ENCODE results near the gene TINAGL1.

Gene TINAGL1

DNA sequence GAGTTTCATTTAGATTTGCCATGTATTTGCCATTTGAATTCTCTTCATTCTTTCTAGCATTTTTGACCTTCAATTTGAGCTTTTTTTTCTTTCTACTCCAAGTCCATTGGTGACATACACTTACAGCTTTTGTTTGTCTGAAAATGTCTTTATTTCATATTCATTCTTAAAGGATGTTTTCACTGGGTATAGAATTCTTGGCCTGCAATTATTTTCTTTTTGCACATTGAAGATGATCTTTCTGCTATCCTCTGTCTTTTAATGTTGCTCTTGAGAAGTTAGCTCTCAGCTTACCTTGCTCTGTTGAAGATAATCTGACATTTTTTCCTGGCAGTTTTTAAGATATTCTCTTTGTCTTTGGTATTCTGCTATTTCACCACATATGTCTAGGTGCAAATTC is 16.6 kb upstream of the TINAGL1 start:
- peaks cover 12% of the 10 kb centered on the region for H3K9me3 Mint-ChIP-seq
- H3K4me3 Mint-ChIP-seq: no peak overlapping the region
- H3K27me3 Mint-ChIP-seq: peaks cover 82% of the 10 kb centered on the region
- no peak overlapping the region for H3K27ac Mint-ChIP-seq
- peaks cover 7% of the 10 kb centered on the region for H3K4me1 Mint-ChIP-seq
- ATAC-seq: no peak
- H3K36me3 Mint-ChIP-seq: peaks cover 7% of the 10 kb centered on the region

DNA sequence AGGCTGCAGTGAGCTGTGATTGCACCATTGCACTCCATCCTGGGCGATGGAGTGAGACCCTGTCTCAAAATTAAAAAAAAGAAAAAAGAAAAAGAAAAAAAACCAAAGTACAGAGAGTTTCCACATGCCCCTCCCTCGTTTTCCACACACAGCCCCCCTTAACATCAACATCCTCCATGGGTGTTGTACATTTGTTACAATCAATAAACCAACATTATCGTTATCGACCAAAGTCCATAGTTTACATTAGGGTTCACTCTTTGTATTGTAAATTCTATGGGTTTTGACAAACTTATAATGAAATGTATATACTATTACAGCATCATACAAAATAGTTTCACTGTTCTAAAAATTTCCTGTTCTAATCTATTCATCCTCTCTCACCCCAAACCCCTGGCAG is 15.9 kb upstream of the TINAGL1 start:
- H3K27ac Mint-ChIP-seq: no peak overlapping the region
- peaks cover 12% of the 10 kb centered on the region for H3K9me3 Mint-ChIP-seq
- no peak for ATAC-seq
- H3K36me3 Mint-ChIP-seq: peaks cover 7% of the 10 kb centered on the region
- H3K27me3 Mint-ChIP-seq: peaks cover 89% of the 10 kb centered on the region
- H3K4me3 Mint-ChIP-seq: no peak overlapping the region
- peaks cover 7% of the 10 kb centered on the region for H3K4me1 Mint-ChIP-seq

DNA sequence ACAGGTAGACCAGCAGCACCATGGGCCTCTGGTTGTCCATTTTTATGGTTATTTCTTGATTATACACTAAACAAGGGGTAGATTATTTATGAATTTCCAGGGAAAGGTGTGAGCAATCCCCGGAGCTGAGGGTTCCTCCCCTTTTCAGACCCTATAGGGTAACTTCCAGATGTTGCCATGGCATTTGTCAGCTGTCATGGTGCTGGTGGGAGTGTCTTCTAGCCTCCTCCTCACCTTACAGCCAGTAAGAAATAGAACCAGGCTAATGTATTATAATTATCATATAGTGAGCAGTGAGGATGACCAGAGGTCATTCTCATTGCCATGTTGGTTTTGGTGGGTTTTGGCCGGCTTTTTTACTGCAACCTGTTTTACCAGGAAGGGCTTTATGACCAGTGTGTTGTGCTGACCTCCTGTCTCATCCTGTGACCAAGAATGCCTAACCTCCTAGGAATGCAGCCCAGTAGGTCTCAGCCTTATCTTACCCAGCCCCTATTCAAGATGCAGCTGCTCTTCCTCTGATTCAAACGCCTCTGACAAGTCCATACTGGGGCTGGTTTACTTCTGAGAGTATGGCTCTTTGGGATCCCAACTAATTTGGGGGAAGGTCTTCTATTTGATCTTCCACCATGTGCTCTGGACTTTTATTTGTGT is 13.5 kb upstream of the TINAGL1 start:
- Mint-ChIP-seq H3K27ac (no peak overlapping the region), H3K4me3 (no peak overlapping the region), H3K36me3 (peaks cover 7% of the 10 kb centered on the region), H3K4me1 (no peaks in the 10 kb centered on the region), H3K27me3 (peaks cover 91% of the 10 kb centered on the region), H3K9me3 (peaks cover 12% of the 10 kb centered on the region)
- no peak for ATAC-seq

DNA sequence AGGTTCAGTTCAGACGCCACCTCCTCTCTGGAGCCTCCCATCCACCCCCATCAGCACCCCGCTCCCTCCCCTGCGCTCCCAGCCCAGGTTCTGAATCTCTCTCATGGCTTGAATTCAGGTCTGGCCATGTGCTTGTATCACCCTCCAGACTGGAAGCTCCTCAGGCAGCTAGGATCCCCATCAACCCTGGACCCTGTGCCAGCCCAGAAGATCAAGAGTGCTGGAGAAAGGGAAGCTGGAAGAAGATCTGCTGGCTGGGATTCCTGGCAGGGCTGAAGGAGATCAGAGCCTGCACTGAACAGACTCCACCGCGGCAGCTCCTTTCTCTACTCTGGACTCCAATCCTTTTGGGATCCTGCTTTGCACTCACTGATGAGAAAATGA is 11.7 kb upstream of the TINAGL1 start:
- Mint-ChIP-seq H3K36me3 (peaks cover 5% of the 10 kb centered on the region), H3K9me3 (peaks cover 9% of the 10 kb centered on the region), H3K27ac (no peak overlapping the region), H3K4me1 (no peaks in the 10 kb centered on the region), H3K4me3 (no peak overlapping the region), H3K27me3 (peaks cover 91% of the 10 kb centered on the region)
- ATAC-seq: no peak

- no peak overlapping the region for H3K27ac Mint-ChIP-seq
- no peaks in the 10 kb centered on the region for H3K36me3 Mint-ChIP-seq
- peaks cover 10% of the 10 kb centered on the region for H3K4me1 Mint-ChIP-seq
- no peak for ATAC-seq
- peaks cover 66% of the 10 kb centered on the region for H3K27me3 Mint-ChIP-seq
- no peak overlapping the region for H3K4me3 Mint-ChIP-seq
- no peaks in the 10 kb centered on the region for H3K9me3 Mint-ChIP-seq
Observed at GRCh38 chr1:31567956-31568570, 8.3 kb upstream of the TINAGL1 start.

GRCh38 chr1:31568895-31569595 is 7.3 kb upstream of the TINAGL1 start:
- Mint-ChIP-seq H3K27me3 (peaks cover 66% of the 10 kb centered on the region), H3K36me3 (no peaks in the 10 kb centered on the region), H3K27ac (no peak overlapping the region), H3K4me1 (peaks cover 10% of the 10 kb centered on the region), H3K4me3 (no peak overlapping the region), H3K9me3 (no peaks in the 10 kb centered on the region)
- ATAC-seq: no peak

DNA sequence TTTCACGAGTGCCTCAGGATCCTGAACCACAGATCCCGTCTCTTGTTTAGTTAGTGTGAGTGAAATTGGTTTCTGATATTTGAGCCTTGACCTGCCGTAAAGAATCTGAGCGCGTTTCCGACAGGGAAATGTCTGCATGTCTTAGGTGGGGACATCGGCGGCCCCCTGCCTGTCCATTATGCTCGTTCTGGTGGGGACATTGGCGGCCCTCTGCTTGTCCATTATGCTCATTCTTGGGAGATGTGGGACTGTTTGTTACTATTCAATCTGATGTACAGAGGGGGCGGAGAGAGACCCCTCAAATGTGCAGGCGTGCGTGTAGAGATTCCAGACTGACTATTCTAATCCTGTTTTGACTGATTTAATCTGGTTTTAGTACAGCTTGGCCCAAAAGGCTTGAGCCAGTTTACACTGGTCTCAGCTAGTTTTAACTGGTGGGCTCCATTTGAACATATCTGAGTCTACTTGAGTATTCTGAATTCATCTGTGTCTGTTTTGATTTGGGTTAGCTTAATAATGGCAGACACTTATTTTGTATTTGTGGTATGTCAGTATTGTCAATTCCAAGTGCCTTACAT is 6.6 kb upstream of the TINAGL1 start:
- Mint-ChIP-seq H3K9me3 (no peaks in the 10 kb centered on the region), H3K4me3 (no peak overlapping the region)
- no peak for ATAC-seq

DNA sequence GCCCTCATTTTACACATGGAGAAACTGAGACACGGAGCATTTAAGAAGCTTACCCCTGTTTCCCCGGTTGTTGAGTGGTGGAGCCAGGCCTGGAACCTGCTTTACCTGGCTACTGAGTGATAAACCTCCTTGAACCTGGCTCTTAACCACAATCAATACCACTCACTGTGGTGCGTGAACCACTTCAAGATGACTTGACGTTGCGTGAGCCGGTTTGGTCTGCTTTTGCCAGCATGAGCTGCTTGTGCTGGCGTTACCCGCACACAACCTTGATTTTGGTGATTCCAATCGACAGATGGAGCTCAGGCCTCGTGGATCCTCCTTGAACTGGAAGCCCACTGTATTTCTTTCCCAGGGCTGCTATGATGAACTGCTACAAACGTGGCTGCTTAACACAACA is 6.1 kb upstream of the TINAGL1 start:
- no peaks in the 10 kb centered on the region for H3K9me3 Mint-ChIP-seq
- no peaks in the 10 kb centered on the region for H3K36me3 Mint-ChIP-seq
- peaks cover 61% of the 10 kb centered on the region for H3K27me3 Mint-ChIP-seq
- no peak overlapping the region for H3K27ac Mint-ChIP-seq
- no peak for ATAC-seq
- peaks cover 10% of the 10 kb centered on the region for H3K4me1 Mint-ChIP-seq
- H3K4me3 Mint-ChIP-seq: no peak overlapping the region

More for the DNA sequence above, 6.6 kb upstream of the TINAGL1 start:
- Mint-ChIP-seq H3K4me1 (peaks cover 10% of the 10 kb centered on the region), H3K27ac (no peak overlapping the region), H3K27me3 (peaks cover 66% of the 10 kb centered on the region), H3K36me3 (no peaks in the 10 kb centered on the region)

DNA sequence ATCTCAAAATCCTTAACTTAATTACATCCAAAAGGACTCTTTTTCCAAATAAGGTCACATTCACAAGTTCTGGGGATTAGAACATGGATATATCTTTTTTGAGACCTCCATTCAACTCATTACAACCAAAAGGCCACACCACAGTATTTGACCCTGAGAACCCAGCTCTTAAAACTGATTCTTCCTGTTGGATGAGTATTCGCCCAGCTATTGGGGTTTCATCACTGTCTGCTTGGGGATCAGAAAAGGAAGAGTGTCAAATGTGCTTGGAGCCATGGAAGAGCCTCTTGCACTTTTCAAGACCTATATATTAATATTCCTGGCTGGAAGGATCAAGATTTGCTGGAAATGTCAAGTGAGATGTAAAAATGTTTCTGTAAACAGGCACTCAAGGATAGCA is 5.4 kb upstream of the TINAGL1 start:
- no peaks in the 10 kb centered on the region for H3K9me3 Mint-ChIP-seq
- peaks cover 11% of the 10 kb centered on the region for H3K4me1 Mint-ChIP-seq
- no peak for ATAC-seq
- peaks cover 57% of the 10 kb centered on the region for H3K27me3 Mint-ChIP-seq
- H3K4me3 Mint-ChIP-seq: no peak overlapping the region
- no peaks in the 10 kb centered on the region for H3K36me3 Mint-ChIP-seq
- no peak overlapping the region for H3K27ac Mint-ChIP-seq

DNA sequence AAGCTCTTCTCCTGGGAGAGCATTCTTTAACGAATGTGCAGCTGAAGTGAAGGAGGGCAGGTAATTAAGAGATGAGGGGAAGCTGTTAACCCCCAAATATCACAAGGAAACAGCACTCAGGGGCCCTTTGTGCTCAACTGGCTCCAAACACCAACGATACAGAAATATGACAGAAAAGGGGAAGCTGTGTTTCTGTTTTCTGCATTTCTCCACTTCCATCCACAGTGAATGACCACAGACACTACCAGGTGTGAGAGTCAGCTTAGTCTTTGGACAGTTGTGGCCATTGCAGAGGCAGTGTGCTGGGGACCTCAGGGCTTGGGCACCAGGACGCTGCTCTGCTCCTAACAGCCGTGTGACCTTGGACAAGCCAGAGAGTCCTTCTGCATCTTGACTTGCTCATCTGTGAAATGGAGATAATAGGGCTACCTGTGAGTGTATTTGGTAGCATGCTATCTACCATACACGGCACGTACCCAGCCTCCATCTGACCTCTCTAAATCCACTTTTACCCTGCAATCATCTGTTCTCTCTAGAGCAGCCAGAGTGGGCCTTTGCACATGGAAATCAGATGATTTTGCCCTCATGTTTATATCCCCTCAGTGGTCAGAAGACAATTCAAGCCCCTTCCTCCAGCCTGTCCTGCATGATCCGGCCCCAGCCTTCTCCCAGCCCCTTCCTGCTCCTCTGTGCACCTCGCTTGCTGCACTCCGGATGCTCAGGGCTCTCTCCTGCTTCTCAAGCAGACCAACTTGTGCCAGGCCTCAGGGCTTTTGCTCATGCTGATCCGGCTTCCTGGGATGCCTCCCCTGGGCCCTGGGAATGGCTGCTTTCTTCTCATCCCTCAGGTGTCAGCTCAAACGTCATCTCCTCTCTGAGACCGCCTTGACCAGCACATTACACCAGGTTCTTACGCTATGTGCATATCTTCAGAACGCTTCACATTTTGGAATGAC is 4.7 kb upstream of the TINAGL1 start:
- Mint-ChIP-seq H3K27me3 (peaks cover 53% of the 10 kb centered on the region), H3K27ac (no peak overlapping the region), H3K36me3 (no peaks in the 10 kb centered on the region), H3K4me1 (peaks cover 18% of the 10 kb centered on the region), H3K4me3 (no peak overlapping the region), H3K9me3 (no peaks in the 10 kb centered on the region)
- ATAC-seq: no peak

DNA sequence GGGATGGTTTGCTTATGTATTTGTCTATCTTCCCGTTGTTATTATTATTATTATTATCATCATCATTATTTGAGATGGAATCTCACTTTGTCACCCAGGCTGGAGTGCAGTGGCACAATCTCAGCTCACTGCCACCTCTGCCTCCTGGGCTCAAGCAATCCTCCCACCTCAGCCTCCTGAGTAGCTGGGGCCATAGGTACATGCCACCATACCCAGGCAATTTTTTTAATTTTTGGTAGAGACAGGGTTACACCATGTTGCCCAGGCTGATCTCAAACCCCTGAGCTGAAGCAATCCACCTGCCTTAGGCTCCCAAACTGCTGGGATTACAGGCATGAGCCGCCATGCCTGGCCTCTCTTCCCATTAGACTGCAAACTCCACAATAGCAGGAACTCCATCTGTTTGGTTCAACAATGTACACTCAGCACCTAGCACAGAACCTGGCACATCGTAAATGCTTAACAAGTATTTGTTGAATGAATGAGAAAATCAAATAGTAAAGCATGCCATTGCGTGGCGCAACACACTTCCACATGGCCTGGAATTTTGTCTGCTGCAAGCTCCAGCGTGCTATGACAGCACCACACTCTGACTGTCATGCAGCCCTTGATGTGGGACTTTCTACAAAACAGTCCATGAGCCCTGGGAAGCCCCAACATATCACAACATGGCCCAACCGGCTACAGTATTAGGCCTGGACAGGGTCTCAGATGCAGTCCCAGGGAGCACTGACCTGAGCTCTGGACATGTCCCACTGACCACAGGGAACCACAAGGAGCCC is 3.8 kb upstream of the TINAGL1 start:
- Mint-ChIP-seq H3K4me1 (peaks cover 19% of the 10 kb centered on the region), H3K4me3 (no peak overlapping the region), H3K27me3 (peaks cover 44% of the 10 kb centered on the region), H3K36me3 (no peaks in the 10 kb centered on the region), H3K9me3 (no peaks in the 10 kb centered on the region), H3K27ac (no peak overlapping the region)
- ATAC-seq: no peak

GRCh38 chr1:31573261-31573660 is 3.1 kb upstream of the TINAGL1 start:
- Mint-ChIP-seq H3K27me3 (peaks cover 37% of the 10 kb centered on the region), H3K4me1 (peaks cover 19% of the 10 kb centered on the region)

DNA sequence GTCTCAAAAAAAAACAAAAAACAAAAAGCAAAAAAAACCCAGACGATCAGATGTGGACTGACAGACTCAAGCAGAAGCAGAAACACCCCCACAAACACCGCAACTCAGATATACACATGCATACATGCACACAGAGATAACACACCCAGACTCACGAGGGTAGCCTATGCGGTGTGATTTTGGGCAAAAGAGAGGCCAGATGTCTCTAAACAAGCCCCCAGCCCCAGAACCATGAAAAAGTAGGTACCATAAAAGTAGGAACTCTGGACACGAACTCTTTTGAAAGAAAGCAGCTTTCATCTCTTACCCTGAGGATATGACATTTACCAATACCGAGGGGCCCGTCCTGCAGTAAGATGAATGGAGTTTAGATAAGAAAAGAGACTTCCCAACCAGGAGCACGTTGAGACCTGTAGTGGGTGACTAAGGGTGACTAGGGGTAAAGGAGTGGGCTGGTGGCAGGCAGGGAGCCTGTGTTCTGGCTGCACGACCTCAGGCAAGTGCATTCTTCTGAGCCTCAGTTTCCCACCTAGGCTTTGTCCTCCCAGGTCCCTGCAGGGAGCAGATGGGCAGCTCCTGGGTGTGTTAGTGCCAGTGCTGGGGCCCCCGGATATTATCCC is 1.5 kb upstream of the TINAGL1 start:
- H3K4me3 Mint-ChIP-seq: no peak overlapping the region
- no peaks in the 10 kb centered on the region for H3K9me3 Mint-ChIP-seq
- ATAC-seq: no peak
- peaks cover 21% of the 10 kb centered on the region for H3K27me3 Mint-ChIP-seq
- H3K4me1 Mint-ChIP-seq: peaks cover 19% of the 10 kb centered on the region
- no peak overlapping the region for H3K27ac Mint-ChIP-seq
- no peaks in the 10 kb centered on the region for H3K36me3 Mint-ChIP-seq

More at GRCh38 chr1:31573261-31573660, 3.1 kb upstream of the TINAGL1 start:
- Mint-ChIP-seq H3K36me3 (no peaks in the 10 kb centered on the region), H3K9me3 (no peaks in the 10 kb centered on the region), H3K4me3 (no peak overlapping the region), H3K27ac (no peak overlapping the region)
- ATAC-seq: no peak

All from stimulated activated memory B cell treated with anti-CD40 and anti-IgM and Interleukin-4, amounts not matched to agents 10 μg/mL and 1 μg/mL and 100 μg/mL, for 72 hours (primary cell).